GM21423 (cell line): ENCODE data around the gene RABGAP1L.
"Not testable (repeated sequence)": the region's sequence is repeated elsewhere in the genome, so short reads cannot be mapped to it uniquely, and the experiment has no call there.

ENCODE experiments used
- ATAC-seq: cut with Tn5 transposase; IDR thresholded peaks from one replicate; pipeline ENCODE4 v1.9.1; 2021; ENCODE audit warnings: mild to moderate bottlenecking, moderate library complexity; ENCODE audit not compliant: unreplicated experiment

RABGAP1L gene

GRCh38 chr1:174428033-174428432 lies 268.7 kb downstream of the RABGAP1L start:
- ATAC-seq = no peak

- ATAC-seq = no peak
Measured at GRCh38 chr1:174428739-174429138, 269.4 kb downstream of the RABGAP1L start.

- no peak for ATAC-seq
Measured at GRCh38 chr1:174433451-174433850, 274.1 kb downstream of the RABGAP1L start.

- no peak for ATAC-seq
Measured at GRCh38 chr1:174445351-174445750, 286.0 kb downstream of the RABGAP1L start.

- ATAC-seq = no peak
Measured at GRCh38 chr1:174445817-174446216, 286.5 kb downstream of the RABGAP1L start.

GRCh38 chr1:174447866-174448530 lies 288.7 kb downstream of the RABGAP1L start, which contains the start of gene GPR52:
GPR52 (plus strand) TSS chr1:174447964; CDS start chr1:174448112, 148 bp downstream.
- ATAC-seq = no peak

- ATAC-seq = no peak
Measured at GRCh38 chr1:174448531-174448883, 289.2 kb downstream of the RABGAP1L start.

- ATAC-seq = no peak
Measured at GRCh38 chr1:174448974-174449373, 289.7 kb downstream of the RABGAP1L start.

GRCh38 chr1:174451408-174451807 lies 292.1 kb downstream of the RABGAP1L start:
- no peak for ATAC-seq

- ATAC-seq = no peak
Measured at GRCh38 chr1:174465855-174466254, 306.5 kb downstream of the RABGAP1L start.

- ATAC-seq = no peak
Measured at GRCh38 chr1:174466607-174467006, 307.3 kb downstream of the RABGAP1L start.

GRCh38 chr1:174469052-174469451 lies 309.7 kb downstream of the RABGAP1L start:
- no peak for ATAC-seq

- no peak for ATAC-seq
Measured at GRCh38 chr1:174469687-174470086, 310.4 kb downstream of the RABGAP1L start.

GRCh38 chr1:174479281-174479680 lies 320.0 kb downstream of the RABGAP1L start:
- ATAC-seq = no peak

GRCh38 chr1:174480324-174480723 lies 321.0 kb downstream of the RABGAP1L start:
- no peak for ATAC-seq

GRCh38 chr1:174491606-174492005 lies 332.3 kb downstream of the RABGAP1L start:
- no peak for ATAC-seq

- no peak for ATAC-seq
Measured at GRCh38 chr1:174497478-174497877, 338.2 kb downstream of the RABGAP1L start.

- ATAC-seq = not testable (repeated sequence)
Measured at GRCh38 chr1:174516755-174517154, 357.4 kb downstream of the RABGAP1L start.

GRCh38 chr1:174519844-174520243 lies 360.5 kb downstream of the RABGAP1L start:
- ATAC-seq = no peak

GRCh38 chr1:174531751-174532150 lies 372.4 kb downstream of the RABGAP1L start:
- no peak for ATAC-seq

GRCh38 chr1:174534789-174535188 lies 375.5 kb downstream of the RABGAP1L start:
- ATAC-seq = no peak

GRCh38 chr1:174535207-174535606 lies 375.9 kb downstream of the RABGAP1L start:
- no peak for ATAC-seq

GRCh38 chr1:174543421-174543820 lies 384.1 kb downstream of the RABGAP1L start:
- ATAC-seq = not testable (repeated sequence)
